Testis (tissue), 3 donors: Measurements from ENCODE around the gene TRPV5. TPM values are rescaled to one million over a fixed set of nuclear protein-coding genes. Genes with fewer than 3 reads are reported as not detected.

ENCODE experiments used
- DNase-seq: peaks from one replicate; pipeline ENCODE4 v3.0.0-alpha.2; 2019
- H3K27ac ChIP-seq, 2 donors: fragments of 200-600 bp; sonication (generic); one replicate each; pipeline ENCODE4 v1.5.1; 2019
- H3K27me3 ChIP-seq: fragments of 200-600 bp; sonication (generic); one replicate; pipeline ENCODE4 v1.5.1; 2019
- H3K36me3 ChIP-seq: fragments of 200-600 bp; sonication (generic); one replicate; pipeline ENCODE4 v1.5.1; 2017; ENCODE audit warnings: low read depth; ENCODE audit errors: missing control alignments
- H3K4me1 ChIP-seq: fragments of 200-600 bp; sonication (generic); one replicate; pipeline ENCODE4 v1.5.1; 2019
- H3K4me3 ChIP-seq, 2 donors: fragments of 200-600 bp; sonication (generic); one replicate each; pipeline ENCODE4 v1.5.1; 2017 to 2019
- H3K9me3 ChIP-seq: fragments of 200-600 bp; sonication (generic); one replicate; pipeline ENCODE4 v1.5.1; 2017
- CTCF ChIP-seq, 3 experiments: fragments of 450-650 bp in 2 of 3; fragments of 200-600 bp in 1 of 3; sonication (generic) in 1 of 3; IDR thresholded peaks; one replicate each; pipeline ENCODE4 v1.5.1; 2016 to 2019; ENCODE audit warnings: antibody characterized with exemption in 3 of 3, mild to moderate bottlenecking in 2 of 3, moderate library complexity in 1 of 3
- POLR2A ChIP-seq: fragments of 450-650 bp; IDR thresholded peaks from one replicate; pipeline ENCODE4 v1.6.1; 2017; ENCODE audit warnings: antibody characterized with exemption, mild to moderate bottlenecking, moderate library complexity
- WGBS, 2 donors: methylation state at CpG; one replicate each; pipeline ENCODE4 v1.1.5; 2018; 5-methylcytosine and 5-hydroxymethylcytosine counted together
- intact Hi-C: fragments of 100-400 bp; cut with DNase I; formaldehyde crosslinking; loops from one replicate; pipeline ENCODE4 v1.15.1; 2023; ENCODE audit warnings: low total_unique reads
- polyA plus RNA-seq: library from polyadenylated mRNA; stranded (reverse); fragments of 350-450 nt; fragmentation: Illumina TruSeq; extraction: RNeasy Lipid Tissue Mini Kit (QIAGEN cat#74804); gene quantifications from one replicate; pipeline ENCODE4 v1.2.3, GENCODE V29; 2014; ENCODE audit warnings: low read depth, low replicate concordance; ENCODE audit not compliant: insufficient read depth
- total RNA-seq, 2 donors: library from RNA; depleted of rRNA; stranded (reverse); fragments of >200 nt; gene quantifications; one replicate each; pipeline ENCODE4 v1.2.3, GENCODE V29; 2016

TRPV5 gene
- total and polyA plus RNA-seq, 3 donors from 2014 or later = 0.57 to 2.1 (median 1.4) TPM

- 84 to 91% methylated on average over 6 to 7 of the region's 7 CpGs for WGBS, 2 donors
- H3K27me3 ChIP-seq = no peaks in the 10 kb centered on the region
Measured at GRCh38 chr7:142883571-142884285, 49.8 kb downstream of the TRPV5 start.

DNA sequence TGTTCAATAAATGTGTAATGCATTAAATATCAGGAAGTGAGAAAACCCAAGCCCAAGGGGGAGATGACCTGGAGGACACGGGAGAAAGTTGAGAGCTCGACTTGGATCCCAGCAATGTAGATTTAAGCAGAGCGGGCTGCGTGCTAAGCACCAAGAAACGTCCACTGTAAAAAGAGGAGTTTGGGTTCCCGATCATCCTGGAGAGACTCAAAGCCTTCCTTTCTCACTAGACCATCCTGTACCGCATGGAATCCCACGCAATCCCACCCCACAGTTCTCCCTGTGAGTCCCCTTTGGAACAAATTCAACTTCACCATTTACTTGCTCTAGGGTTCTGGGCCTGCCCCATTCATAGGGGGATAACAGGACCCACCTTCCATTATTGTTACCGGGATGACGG lies 50.4 kb downstream of the TRPV5 start:
- no peak overlapping the region for H3K4me3 ChIP-seq
- peak; percentile 2 for DNase-seq
- WGBS, 2 donors = 77 to 91% methylated on average over 10 of the region's 10 CpGs

More at GRCh38 chr7:142883571-142884285, 49.8 kb downstream of the TRPV5 start:
- Histone ChIP-seq H3K9me3 (no peaks in the 10 kb centered on the region), H3K4me1 (no peaks in the 10 kb centered on the region), H3K27ac (no peak overlapping the region), H3K36me3 (no peaks in the 10 kb centered on the region), H3K4me3 (no peak overlapping the region)
- TF ChIP-seq POLR2A = no peak
- TF ChIP-seq CTCF (IDR thresholded peaks at IDR 0.05) = no peak
- no peak for DNase-seq
- intact Hi-C loops = no loop called here

DNA sequence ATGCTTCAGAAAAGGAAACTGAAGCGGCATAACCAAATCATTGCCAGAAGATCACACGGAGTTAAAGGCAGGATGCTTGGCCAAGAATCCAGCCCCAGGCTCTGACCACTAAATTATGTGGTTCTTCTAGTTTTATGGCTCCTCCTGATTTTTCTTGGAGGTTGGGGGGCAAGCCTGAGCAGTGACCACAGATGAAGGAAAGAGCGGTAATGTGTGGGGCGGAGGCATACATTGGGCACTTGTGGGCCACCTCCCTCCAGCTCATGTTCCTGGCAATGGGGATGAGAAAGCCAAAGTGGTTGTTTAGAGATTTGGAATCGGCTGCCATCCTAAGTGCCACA lies 51.2 kb downstream of the TRPV5 start:
- H3K36me3 ChIP-seq = no peaks in the 10 kb centered on the region
- no peaks in the 10 kb centered on the region for H3K27me3 ChIP-seq
- TF ChIP-seq POLR2A (no peak), CTCF (IDR thresholded peaks at IDR 0.05) (no peak)
- intact Hi-C loops = no loop called here
- H3K4me1 ChIP-seq = no peaks in the 10 kb centered on the region
- H3K27ac ChIP-seq = no peak overlapping the region
- H3K4me3 ChIP-seq = no peak overlapping the region
- H3K9me3 ChIP-seq = no peaks in the 10 kb centered on the region
- no peak for DNase-seq
- 77 to 84% methylated on average over 4 to 5 of the region's 5 CpGs for WGBS, 2 donors

More for the DNA sequence above, 50.4 kb downstream of the TRPV5 start:
- H3K27ac ChIP-seq = no peak overlapping the region
- no peaks in the 10 kb centered on the region for H3K9me3 ChIP-seq
- no peaks in the 10 kb centered on the region for H3K27me3 ChIP-seq
- intact Hi-C loops = no loop called here
- H3K4me1 ChIP-seq = no peaks in the 10 kb centered on the region
- no peaks in the 10 kb centered on the region for H3K36me3 ChIP-seq
- TF ChIP-seq CTCF (IDR thresholded peaks at IDR 0.05) = no peak
- no peak for TF ChIP-seq POLR2A

GRCh38 chr7:142881586-142882337 lies 51.8 kb downstream of the TRPV5 start:
- H3K36me3 ChIP-seq = no peaks in the 10 kb centered on the region
- TF ChIP-seq CTCF (IDR thresholded peaks at IDR 0.05) (no peak), POLR2A (no peak)
- DNase-seq = no peak
- no peaks in the 10 kb centered on the region for H3K9me3 ChIP-seq
- no peak overlapping the region for H3K4me3 ChIP-seq
- H3K4me1 ChIP-seq = no peaks in the 10 kb centered on the region
- 81 to 85% methylated on average over 9 of the region's 9 CpGs for WGBS, 2 donors
- intact Hi-C loops = no loop called here
- H3K27ac ChIP-seq = no peak overlapping the region
- no peaks in the 10 kb centered on the region for H3K27me3 ChIP-seq
